ENCODE data around the gene ZNF428. TPM values are rescaled to one million over a fixed set of nuclear protein-coding genes. Genes with fewer than 3 reads are reported as not detected.

ZNF428 gene
- polyA plus RNA-seq, 1 experiment, result 34.0 TPM

DNA sequence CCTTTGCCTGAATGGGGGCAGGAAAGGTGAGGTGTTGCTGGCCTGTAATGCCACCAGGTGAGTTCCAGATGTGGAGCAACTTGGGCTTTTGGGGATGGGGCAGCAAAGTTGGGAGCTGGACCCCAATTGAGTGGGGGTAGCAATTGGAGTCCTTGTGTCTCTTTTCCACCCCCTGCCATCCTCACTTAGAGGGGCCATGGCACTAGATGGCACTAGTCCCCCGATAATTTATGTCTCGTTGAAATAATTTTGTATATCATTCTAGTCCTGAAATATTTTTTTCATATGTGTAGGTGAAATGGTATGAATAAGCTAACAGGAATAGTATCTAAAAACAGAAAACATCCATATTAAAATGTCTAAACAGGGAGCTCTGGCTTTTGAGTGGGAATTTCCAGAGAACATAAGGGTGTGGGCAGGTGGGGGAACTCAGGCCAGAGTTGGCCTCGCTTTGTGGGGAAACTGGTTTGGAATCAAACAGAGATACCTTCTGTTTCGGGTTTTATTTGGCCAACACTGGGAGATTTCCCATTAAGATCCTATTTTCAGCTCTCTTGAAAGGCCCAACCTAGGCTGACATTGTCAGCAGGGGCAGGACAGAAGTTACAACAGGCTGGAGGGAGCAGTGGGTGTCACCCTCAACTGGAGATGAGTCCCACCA, 19.7 kb downstream of the ZNF428 start:
- peaks cover 7% of the 10 kb centered on the region for H3K36me3 ChIP-seq (ENCODE audit: control insufficient read depth, insufficient read depth, low read length)
- CTCF ChIA-PET, result interaction anchor here (1.2 kb wide), 1 partner anchor 53 kb away, joined by 3 read pairs; no protein-coding TSS in a partner anchor

DNA sequence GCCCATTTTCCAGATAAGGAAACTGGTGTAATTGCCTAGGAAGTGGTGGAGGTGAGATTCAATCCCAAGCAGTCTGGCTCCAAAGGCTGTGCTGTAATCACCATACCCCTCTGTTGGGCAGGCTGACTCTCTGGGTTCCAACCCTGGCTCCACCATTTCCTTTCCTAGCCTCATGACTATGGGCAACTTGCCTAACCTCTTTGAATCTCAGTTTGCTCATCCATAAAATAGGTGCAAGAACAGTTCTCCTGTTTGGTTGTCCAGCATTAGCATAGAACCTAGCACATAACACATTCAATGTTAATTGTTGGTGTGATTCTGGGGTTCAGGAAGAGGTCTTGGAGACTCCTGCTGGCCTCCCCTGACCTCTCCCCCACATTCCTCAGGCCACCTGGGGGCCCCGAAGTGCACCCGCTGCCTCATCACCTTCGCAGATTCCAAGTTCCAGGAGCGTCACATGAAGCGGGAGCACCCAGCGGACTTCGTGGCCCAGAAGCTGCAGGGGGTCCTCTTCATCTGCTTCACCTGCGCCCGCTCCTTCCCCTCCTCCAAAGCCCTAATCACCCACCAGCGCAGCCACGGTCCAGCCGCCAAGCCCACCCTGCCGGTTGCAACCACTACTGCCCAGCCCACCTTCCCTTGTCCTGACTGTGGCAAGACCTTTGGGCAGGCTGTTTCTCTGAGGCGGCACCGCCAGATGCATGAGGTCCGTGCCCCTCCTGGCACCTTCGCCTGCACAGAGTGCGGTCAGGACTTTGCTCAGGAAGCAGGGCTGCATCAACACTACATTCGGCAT, 20.8 kb downstream of the ZNF428 start:
- ChIA-PET POLR2A (no interaction called here), CTCF (no interaction called here)
- TF ChIP-seq, protein P1, sequence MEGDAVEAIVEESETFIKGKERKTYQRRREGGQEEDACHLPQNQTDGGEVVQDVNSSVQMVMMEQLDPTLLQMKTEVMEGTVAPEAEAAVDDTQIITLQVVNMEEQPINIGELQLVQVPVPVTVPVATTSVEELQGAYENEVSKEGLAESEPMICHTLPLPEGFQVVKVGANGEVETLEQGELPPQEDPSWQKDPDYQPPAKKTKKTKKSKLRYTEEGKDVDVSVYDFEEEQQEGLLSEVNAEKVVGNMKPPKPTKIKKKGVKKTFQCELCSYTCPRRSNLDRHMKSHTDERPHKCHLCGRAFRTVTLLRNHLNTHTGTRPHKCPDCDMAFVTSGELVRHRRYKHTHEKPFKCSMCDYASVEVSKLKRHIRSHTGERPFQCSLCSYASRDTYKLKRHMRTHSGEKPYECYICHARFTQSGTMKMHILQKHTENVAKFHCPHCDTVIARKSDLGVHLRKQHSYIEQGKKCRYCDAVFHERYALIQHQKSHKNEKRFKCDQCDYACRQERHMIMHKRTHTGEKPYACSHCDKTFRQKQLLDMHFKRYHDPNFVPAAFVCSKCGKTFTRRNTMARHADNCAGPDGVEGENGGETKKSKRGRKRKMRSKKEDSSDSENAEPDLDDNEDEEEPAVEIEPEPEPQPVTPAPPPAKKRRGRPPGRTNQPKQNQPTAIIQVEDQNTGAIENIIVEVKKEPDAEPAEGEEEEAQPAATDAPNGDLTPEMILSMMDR (IDR thresholded peaks at IDR 0.05; ENCODE audit: insufficient read depth, low read depth, low read length), result no peak
- Histone ChIP-seq H3K36me3 (ENCODE audit: control insufficient read depth, insufficient read depth, low read length) (peaks cover 7% of the 10 kb centered on the region), H3K27me3 (ENCODE audit: control insufficient read depth, insufficient read depth, low read length) (no peaks in the 10 kb centered on the region), H3K4me3 (ENCODE audit: low read depth, low read length) (no peak overlapping the region)
- no peak for DNase-seq (ENCODE audit: low read depth)

More for the DNA sequence above, 19.7 kb downstream of the ZNF428 start:
- H3K4me3 ChIP-seq (ENCODE audit: low read depth, low read length), result no peak overlapping the region
- POLR2A ChIA-PET, result no interaction called here
- DNase-seq (ENCODE audit: low read depth), result no peak
- TF ChIP-seq, protein P1 (IDR thresholded peaks at IDR 0.05; ENCODE audit: insufficient read depth, low read depth, low read length), result no peak
- no peaks in the 10 kb centered on the region for H3K27me3 ChIP-seq (ENCODE audit: control insufficient read depth, insufficient read depth, low read length)

DNA sequence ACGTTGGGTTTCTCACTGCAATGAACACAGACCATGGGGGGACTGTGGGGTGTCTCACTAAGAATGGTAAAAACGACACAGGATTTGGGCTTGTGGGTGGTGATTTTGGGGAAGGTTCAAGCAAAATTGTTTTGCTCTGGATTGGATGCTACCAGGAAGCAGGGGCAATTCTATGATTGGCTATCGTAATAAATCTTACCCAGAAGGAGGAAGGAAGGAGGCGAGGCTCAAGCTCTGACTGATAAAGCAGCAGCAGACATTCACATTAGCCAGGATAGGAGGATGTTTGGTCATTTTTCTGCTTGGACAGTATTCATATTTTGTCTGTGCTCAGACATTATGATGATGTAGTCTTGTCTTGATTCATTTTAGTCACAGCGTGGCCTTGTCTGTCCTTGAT, 21.6 kb downstream of the ZNF428 start:
- H3K27me3 ChIP-seq (ENCODE audit: control insufficient read depth, insufficient read depth, low read length), result no peaks in the 10 kb centered on the region
- peaks cover 13% of the 10 kb centered on the region for H3K36me3 ChIP-seq (ENCODE audit: control insufficient read depth, insufficient read depth, low read length)
- no peak overlapping the region for H3K4me3 ChIP-seq (ENCODE audit: low read depth, low read length)
- TF ChIP-seq, protein P1 (IDR thresholded peaks at IDR 0.05; ENCODE audit: insufficient read depth, low read depth, low read length), result no peak
- DNase-seq (ENCODE audit: low read depth), result no peak
- CTCF ChIA-PET, result interaction anchor here (4.9 kb wide), 1 partner anchor 43 kb away, joined by 36 read pairs; no protein-coding TSS in a partner anchor
- POLR2A ChIA-PET, result no interaction called here

DNA sequence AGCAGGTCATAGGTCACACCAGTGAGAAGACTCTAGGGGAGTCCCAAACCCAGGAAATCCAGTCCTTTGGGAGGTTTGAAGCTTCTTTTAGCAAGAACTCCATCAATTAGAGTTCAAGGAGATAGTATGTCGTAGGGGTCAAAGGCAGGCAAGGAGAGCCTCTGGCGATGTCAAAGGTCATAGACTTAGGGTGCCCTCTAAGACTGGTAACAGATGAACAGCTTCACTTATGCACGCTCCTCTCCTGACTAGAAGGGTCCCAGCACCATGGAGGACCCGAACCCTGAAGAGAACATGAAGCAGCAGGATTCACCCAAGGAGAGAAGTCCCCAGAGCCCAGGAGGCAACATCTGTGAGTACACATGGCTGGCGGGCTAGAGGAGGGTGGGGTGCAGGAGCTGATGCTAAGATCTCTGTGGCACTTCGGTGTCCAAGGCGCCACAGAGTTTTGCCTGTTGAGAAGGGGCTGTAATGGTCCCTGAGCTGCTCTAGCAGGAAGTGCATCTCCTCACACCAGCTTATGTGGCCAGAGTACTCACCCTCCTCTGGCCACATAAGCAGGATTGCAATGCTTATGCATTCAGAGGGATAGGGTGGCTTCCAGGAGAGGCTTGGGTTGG, 22.5 kb downstream of the ZNF428 start:
- ChIA-PET POLR2A (no interaction called here), CTCF (interaction anchor here (0.6 to 4.9 kb wide), 6 partner anchors 23 to 150 kb away, joined by 3 to 43 read pairs (median 4); partner anchors contain the start of gene ZNF575)
- H3K27me3 ChIP-seq (ENCODE audit: control insufficient read depth, insufficient read depth, low read length), result no peaks in the 10 kb centered on the region
- TF ChIP-seq, protein P1 (IDR thresholded peaks at IDR 0.05; ENCODE audit: insufficient read depth, low read depth, low read length), result no peak
- DNase-seq (ENCODE audit: low read depth), result no peak
- H3K4me3 ChIP-seq (ENCODE audit: low read depth, low read length), result peak overlapping the region; percentile 61
- peaks cover 14% of the 10 kb centered on the region for H3K36me3 ChIP-seq (ENCODE audit: control insufficient read depth, insufficient read depth, low read length)

Measured in BJ (cell line).